GM23338 (cell line): ENCODE measurements around the gene SARDH.

Experiments used
- CREB1 ChIP-seq: fragments of 250-450 bp; sonication (Bioruptor Pico); IDR thresholded peaks from 2 replicates; pipeline ENCODE4 v1.5.0; 2020; ENCODE audit warnings: low read depth, mild to moderate bottlenecking, moderate library complexity
- ETS1 ChIP-seq: IDR thresholded peaks from 2 replicates; pipeline ENCODE4 v1.6.1; 2016; ENCODE audit warnings: antibody characterized with exemption
- EZH2 ChIP-seq: fragments of 200-600 bp; sonication (generic); IDR thresholded peaks from one replicate; pipeline ENCODE4 v1.8.0; 2017; ENCODE audit warnings: antibody characterized with exemption, mild to moderate bottlenecking, low read depth; ENCODE audit not compliant: unreplicated experiment
- EZH2phosphoT487 ChIP-seq: fragments of 200-600 bp; sonication (generic); IDR thresholded peaks from one replicate; pipeline ENCODE4 v1.8.1; 2018; ENCODE audit warnings: antibody characterized with exemption; ENCODE audit not compliant: unreplicated experiment
- JUNB ChIP-seq: IDR thresholded peaks from one replicate; pipeline ENCODE4 v1.6.1; 2016; ENCODE audit warnings: antibody characterized with exemption; ENCODE audit not compliant: unreplicated experiment
- NANOG ChIP-seq: IDR thresholded peaks from 2 replicates; pipeline ENCODE4 v1.6.1; 2016; ENCODE audit warnings: antibody characterized with exemption, borderline replicate concordance
- POLR2AphosphoS5 ChIP-seq: IDR thresholded peaks from 2 replicates; pipeline ENCODE4 v1.6.1; 2016; ENCODE audit warnings: antibody characterized with exemption, low read depth
- STAT1 ChIP-seq: IDR thresholded peaks from one replicate; pipeline ENCODE4 v1.6.1; 2016; ENCODE audit warnings: antibody characterized with exemption; ENCODE audit not compliant: unreplicated experiment
- ZNF114 ChIP-seq: fragments of 250-450 bp; sonication (Bioruptor Pico); IDR thresholded peaks from 2 replicates; pipeline ENCODE4 v1.5.0; 2020; ENCODE audit warnings: mild to moderate bottlenecking, moderate library complexity
- ZNF331 ChIP-seq: fragments of 250-450 bp; sonication (Bioruptor Pico); IDR thresholded peaks from 2 replicates; pipeline ENCODE4 v1.5.0; 2020; ENCODE audit warnings: low read depth, mild to moderate bottlenecking, moderate library complexity
- TF ChIP-seq, protein P1 (sequence below), 2 experiments: fragments of 200-600 bp in 1 of 2; sonication (generic) in 1 of 2; conservative IDR thresholded peaks; 2 replicates each; pipeline versions ENCODE4 v1.5.1 to v1.6.1; 2016 to 2017; ENCODE audit warnings: antibody characterized with exemption in 2 of 2, low read depth in 2 of 2, mild to moderate bottlenecking in 2 of 2, moderate library complexity in 1 of 2
- TF ChIP-seq, protein P2 (sequence below): IDR thresholded peaks from one replicate; pipeline ENCODE4 v1.6.1; 2018; ENCODE audit warnings: antibody characterized with exemption; ENCODE audit not compliant: unreplicated experiment
- TF ChIP-seq, protein P3 (sequence below): fragments of 250-450 bp; sonication (Bioruptor Pico); IDR thresholded peaks from 2 replicates; pipeline ENCODE4 v1.5.0; 2020; ENCODE audit warnings: mild to moderate bottlenecking, moderate library complexity

DNA sequence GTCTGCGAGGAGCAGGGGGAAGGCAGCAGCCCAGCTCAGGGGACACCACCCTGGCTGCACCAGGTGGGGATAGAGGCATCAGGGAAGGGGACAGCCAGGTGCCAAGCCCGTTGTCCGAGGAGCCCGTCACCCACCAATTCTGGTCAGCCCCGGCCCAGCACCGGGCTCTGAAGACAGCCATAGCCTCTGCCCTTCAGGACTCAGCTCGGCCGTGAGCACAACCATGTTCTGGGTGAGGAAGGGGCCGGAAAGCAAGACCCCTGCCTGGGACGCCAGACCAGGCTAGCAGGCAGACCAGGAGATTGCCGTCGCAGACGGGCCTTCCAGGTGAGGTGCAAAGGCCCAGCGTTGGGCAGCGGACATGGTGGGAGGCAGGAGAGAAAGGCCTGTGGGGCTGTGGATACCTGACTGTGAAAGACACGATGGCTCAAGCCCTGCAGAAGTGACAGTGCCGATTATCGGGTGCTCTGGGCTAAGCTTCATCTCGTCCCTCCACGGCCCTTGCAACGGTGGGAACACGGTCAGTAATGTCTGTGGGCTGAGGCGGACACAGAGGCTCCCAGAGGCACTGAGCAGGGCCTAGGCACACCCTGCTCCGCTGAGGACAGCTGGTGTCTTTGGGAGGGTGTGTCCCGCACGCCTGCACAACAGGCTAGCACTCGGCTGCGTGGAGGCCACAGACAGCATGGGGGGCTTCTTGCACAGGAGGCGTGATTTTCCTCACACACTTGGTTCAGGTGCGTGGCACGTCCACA lies 65.5 kb downstream of the SARDH start:
- TF ChIP-seq, protein P1, sequence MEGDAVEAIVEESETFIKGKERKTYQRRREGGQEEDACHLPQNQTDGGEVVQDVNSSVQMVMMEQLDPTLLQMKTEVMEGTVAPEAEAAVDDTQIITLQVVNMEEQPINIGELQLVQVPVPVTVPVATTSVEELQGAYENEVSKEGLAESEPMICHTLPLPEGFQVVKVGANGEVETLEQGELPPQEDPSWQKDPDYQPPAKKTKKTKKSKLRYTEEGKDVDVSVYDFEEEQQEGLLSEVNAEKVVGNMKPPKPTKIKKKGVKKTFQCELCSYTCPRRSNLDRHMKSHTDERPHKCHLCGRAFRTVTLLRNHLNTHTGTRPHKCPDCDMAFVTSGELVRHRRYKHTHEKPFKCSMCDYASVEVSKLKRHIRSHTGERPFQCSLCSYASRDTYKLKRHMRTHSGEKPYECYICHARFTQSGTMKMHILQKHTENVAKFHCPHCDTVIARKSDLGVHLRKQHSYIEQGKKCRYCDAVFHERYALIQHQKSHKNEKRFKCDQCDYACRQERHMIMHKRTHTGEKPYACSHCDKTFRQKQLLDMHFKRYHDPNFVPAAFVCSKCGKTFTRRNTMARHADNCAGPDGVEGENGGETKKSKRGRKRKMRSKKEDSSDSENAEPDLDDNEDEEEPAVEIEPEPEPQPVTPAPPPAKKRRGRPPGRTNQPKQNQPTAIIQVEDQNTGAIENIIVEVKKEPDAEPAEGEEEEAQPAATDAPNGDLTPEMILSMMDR (conservative IDR thresholded peaks at IDR 0.05; ENCODE audit: low read depth in 2 of 2): no peak
- TF ChIP-seq EZH2phosphoT487 (no peak), EZH2 (no peak), POLR2AphosphoS5 (no peak), CREB1 (CRISPR knock-in tag) (no peak), STAT1 (no peak), NANOG (no peak), ZNF331 (CRISPR knock-in tag) (no peak), ETS1 (no peak), JUNB (no peak), ZNF114 (CRISPR knock-in tag) (no peak)
- TF ChIP-seq, protein P2, sequence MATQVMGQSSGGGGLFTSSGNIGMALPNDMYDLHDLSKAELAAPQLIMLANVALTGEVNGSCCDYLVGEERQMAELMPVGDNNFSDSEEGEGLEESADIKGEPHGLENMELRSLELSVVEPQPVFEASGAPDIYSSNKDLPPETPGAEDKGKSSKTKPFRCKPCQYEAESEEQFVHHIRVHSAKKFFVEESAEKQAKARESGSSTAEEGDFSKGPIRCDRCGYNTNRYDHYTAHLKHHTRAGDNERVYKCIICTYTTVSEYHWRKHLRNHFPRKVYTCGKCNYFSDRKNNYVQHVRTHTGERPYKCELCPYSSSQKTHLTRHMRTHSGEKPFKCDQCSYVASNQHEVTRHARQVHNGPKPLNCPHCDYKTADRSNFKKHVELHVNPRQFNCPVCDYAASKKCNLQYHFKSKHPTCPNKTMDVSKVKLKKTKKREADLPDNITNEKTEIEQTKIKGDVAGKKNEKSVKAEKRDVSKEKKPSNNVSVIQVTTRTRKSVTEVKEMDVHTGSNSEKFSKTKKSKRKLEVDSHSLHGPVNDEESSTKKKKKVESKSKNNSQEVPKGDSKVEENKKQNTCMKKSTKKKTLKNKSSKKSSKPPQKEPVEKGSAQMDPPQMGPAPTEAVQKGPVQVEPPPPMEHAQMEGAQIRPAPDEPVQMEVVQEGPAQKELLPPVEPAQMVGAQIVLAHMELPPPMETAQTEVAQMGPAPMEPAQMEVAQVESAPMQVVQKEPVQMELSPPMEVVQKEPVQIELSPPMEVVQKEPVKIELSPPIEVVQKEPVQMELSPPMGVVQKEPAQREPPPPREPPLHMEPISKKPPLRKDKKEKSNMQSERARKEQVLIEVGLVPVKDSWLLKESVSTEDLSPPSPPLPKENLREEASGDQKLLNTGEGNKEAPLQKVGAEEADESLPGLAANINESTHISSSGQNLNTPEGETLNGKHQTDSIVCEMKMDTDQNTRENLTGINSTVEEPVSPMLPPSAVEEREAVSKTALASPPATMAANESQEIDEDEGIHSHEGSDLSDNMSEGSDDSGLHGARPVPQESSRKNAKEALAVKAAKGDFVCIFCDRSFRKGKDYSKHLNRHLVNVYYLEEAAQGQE: no peak
- TF ChIP-seq, protein P3, sequence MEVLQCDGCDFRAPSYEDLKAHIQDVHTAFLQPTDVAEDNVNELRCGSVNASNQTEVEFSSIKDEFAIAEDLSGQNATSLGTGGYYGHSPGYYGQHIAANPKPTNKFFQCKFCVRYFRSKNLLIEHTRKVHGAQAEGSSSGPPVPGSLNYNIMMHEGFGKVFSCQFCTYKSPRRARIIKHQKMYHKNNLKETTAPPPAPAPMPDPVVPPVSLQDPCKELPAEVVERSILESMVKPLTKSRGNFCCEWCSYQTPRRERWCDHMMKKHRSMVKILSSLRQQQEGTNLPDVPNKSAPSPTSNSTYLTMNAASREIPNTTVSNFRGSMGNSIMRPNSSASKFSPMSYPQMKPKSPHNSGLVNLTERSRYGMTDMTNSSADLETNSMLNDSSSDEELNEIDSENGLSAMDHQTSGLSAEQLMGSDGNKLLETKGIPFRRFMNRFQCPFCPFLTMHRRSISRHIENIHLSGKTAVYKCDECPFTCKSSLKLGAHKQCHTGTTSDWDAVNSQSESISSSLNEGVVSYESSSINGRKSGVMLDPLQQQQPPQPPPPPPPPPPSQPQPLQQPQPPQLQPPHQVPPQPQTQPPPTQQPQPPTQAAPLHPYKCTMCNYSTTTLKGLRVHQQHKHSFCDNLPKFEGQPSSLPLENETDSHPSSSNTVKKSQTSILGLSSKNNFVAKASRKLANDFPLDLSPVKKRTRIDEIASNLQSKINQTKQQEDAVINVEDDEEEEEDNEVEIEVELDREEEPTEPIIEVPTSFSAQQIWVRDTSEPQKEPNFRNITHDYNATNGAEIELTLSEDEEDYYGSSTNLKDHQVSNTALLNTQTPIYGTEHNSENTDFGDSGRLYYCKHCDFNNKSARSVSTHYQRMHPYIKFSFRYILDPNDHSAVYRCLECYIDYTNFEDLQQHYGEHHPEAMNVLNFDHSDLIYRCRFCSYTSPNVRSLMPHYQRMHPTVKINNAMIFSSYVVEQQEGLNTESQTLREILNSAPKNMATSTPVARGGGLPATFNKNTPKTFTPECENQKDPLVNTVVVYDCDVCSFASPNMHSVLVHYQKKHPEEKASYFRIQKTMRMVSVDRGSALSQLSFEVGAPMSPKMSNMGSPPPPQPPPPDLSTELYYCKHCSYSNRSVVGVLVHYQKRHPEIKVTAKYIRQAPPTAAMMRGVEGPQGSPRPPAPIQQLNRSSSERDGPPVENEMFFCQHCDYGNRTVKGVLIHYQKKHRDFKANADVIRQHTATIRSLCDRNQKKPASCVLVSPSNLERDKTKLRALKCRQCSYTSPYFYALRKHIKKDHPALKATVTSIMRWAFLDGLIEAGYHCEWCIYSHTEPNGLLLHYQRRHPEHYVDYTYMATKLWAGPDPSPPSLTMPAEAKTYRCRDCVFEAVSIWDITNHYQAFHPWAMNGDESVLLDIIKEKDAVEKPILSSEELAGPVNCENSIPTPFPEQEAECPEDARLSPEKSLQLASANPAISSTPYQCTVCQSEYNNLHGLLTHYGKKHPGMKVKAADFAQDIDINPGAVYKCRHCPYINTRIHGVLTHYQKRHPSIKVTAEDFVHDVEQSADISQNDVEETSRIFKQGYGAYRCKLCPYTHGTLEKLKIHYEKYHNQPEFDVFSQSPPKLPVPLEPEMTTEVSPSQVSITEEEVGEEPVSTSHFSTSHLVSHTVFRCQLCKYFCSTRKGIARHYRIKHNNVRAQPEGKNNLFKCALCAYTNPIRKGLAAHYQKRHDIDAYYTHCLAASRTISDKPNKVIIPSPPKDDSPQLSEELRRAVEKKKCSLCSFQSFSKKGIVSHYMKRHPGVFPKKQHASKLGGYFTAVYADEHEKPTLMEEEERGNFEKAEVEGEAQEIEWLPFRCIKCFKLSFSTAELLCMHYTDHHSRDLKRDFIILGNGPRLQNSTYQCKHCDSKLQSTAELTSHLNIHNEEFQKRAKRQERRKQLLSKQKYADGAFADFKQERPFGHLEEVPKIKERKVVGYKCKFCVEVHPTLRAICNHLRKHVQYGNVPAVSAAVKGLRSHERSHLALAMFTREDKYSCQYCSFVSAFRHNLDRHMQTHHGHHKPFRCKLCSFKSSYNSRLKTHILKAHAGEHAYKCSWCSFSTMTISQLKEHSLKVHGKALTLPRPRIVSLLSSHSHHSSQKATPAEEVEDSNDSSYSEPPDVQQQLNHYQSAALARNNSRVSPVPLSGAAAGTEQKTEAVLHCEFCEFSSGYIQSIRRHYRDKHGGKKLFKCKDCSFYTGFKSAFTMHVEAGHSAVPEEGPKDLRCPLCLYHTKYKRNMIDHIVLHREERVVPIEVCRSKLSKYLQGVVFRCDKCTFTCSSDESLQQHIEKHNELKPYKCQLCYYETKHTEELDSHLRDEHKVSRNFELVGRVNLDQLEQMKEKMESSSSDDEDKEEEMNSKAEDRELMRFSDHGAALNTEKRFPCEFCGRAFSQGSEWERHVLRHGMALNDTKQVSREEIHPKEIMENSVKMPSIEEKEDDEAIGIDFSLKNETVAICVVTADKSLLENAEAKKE (CRISPR knock-in tag): no peak
